GM12873 (cell line): ENCODE data around the gene PLA2G1B.
A peak's percentile ranks its signal among the peaks of the same experiment; 100 is the strongest.

ENCODE experiments used
- TF ChIP-seq, protein P1 (sequence below): IDR thresholded peaks from 2 replicates; pipeline ENCODE4 v1.5.1; 2012; ENCODE audit warnings: low read depth, mild to moderate bottlenecking, moderate library complexity, low read length, control low read depth; ENCODE audit not compliant: insufficient read depth; ENCODE audit errors: missing control alignments

The PLA2G1B gene

DNA sequence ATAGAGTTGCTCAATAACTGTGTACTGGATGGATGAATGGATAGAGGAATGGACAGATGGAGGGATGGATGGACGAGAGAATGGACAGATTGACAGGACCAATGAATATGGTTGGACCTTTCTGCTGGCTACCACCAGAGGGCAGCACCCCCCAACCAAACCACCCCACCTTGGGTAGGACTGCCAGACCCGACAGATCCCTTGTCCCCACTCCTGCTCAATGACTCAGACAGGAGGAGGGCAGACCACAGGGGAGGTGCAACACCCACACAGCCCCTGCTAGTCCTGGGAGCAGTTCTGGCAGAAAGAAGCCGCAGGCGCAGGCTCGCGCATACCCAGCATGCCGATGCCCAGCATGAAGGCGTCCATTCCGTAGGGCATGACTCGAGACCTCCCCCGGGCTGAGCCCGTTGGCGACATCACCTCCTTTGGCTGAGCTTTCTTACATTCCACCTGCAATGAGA is 29.0 kb upstream of the PLA2G1B start:
- TF ChIP-seq, protein P1, sequence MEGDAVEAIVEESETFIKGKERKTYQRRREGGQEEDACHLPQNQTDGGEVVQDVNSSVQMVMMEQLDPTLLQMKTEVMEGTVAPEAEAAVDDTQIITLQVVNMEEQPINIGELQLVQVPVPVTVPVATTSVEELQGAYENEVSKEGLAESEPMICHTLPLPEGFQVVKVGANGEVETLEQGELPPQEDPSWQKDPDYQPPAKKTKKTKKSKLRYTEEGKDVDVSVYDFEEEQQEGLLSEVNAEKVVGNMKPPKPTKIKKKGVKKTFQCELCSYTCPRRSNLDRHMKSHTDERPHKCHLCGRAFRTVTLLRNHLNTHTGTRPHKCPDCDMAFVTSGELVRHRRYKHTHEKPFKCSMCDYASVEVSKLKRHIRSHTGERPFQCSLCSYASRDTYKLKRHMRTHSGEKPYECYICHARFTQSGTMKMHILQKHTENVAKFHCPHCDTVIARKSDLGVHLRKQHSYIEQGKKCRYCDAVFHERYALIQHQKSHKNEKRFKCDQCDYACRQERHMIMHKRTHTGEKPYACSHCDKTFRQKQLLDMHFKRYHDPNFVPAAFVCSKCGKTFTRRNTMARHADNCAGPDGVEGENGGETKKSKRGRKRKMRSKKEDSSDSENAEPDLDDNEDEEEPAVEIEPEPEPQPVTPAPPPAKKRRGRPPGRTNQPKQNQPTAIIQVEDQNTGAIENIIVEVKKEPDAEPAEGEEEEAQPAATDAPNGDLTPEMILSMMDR = peak; percentile 95

DNA sequence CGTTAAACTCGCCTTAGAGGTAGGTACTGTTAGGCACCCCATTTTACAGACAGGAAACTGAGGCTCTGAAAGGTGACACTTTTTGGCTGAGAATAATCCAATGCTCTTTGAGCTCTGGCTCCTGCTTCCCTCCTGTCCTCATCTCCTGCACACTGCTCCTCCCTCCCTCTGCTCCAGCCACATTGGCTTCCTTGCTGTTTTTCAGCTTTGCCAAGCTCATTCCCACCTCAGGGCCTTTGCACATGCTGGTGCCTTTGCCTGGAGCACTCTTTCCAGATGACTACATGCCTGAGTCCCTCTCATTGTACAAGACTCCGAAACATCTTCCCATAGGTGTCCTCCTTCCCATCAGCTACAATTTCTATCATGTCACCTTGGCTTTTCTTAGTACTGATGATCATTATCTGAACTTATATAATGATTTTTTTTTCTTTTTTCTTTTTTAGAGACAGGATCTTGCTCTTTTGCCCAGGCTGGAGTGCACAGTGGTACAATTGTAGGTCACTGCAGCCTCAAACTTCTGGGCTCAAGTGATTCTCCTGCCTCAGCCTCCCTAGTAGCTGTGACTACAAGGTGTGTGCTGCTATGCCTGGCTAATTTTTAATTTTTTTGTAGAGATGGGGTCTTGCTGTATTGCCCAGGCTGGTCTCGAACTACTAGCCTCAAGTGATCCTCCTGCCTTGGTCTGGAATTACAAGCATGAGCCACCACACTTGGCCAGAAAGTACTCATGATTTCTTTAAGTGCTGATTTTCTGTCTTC is 26.2 kb upstream of the PLA2G1B start:
- TF ChIP-seq, protein P1 = no peak

DNA sequence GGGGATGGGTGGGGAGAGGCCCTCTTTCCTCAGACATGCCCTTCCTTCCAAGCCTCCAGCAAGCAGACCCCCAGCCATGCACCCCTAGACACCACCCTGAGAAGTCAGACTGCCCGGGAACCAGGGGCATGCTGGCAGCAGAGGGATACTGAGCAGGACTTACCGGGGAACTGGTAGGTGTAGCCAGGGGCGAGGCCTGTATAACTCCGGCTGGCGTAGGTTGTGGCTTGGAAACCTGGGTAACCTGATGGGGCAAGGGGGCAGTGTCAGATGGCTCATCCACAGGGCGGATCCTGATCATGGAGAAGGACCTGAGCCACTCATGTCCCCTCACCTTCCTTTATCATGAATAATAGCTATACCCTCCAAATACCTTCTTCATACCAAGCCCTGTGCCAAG is 25.6 kb upstream of the PLA2G1B start:
- TF ChIP-seq, protein P1 = no peak

DNA sequence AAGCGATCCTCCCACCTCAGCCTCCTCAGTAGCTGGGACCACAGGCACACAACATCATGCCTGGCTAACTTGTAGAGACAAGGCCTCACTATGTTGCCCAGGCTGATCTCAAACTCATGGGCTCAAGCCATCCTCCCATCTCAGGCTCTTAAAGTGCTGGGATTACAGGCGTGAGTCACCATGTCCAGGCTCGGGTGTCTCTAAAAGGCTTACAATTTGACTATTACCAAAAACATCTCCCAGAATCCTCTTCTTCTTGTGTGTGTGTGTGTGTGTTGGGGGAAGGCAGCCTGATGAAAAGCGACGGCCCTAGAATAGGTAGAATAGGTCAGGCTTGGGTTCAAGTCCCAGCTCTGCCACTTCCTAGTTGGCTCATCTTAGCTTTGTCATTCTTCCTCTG is 24.5 kb upstream of the PLA2G1B start:
- TF ChIP-seq, protein P1 = no peak

DNA sequence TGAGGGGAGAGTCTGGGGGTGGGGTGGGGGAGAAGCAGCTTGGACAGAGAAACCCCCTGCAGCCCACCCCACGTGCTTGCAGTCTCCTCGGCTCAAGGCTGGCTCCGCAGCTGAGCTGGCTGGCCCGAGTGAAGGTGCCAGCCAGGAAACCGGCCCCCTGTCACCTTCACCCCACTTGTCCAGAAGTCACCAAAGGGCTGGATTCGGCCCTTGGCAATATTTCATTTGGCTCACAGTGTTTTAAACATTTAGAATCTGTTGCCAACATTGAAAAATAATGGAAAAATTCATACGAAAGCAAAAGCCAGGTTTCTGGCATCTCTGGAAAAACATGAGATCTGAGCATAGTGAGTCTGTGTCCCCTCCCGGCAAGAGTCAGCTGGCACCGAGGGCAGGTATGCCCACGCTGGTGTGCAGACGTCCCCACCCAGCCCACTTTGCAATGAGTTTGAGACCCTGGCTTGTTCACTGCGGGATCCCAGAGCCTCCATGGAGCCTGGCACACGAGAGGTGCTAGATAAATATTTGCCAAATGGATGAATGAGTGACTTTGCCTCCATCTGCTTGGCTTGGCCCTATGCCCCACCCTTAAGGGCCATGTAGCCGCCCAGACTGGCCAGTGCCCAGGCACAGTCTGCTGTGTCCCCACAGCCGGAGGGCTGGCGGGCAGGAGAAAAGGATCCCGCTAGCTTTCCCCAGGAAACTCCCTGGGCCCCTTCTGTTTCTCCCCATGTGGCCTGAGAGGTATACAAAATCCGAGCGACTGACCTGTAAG is 23.2 kb upstream of the PLA2G1B start:
- TF ChIP-seq, protein P1 = no peak

DNA sequence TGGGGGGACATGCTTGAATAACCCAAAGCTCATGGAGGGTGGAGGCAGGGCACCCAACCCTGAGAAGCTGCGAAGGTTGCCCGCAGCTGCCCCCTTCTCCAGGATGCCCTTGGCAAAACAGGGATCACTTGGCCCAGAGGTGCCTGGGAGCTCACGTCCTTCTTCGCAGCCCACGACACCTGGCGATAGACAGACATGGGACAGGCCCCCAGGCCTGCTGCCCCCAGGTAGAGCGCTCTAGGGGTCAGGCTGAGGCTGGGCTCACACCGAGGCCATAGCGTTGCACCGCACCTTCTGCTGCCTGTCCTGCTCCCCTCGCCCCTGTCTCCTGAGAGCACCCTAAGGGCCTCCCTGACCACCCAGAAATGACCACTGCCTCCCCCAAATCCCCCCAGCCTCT is 20.2 kb upstream of the PLA2G1B start:
- TF ChIP-seq, protein P1 = no peak

DNA sequence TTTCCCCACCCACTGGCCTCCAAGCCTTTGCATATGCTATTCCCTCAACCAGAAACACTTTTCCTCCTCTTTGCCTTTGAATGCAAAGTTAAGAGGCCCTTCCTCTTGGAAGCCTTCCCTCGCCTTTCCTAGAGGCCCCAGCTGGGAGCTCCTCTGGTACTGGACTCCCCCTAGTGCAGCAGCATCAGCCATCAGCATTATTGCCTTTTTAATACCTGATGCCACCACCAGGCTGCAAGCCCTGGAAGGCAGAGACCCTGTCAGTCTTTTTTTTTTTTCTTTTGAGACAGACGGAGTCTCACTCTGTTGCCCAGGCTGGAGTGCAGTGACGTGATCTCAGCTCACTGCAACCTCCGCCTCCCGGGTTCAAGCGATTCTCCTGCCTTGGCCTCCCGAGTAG is 19.1 kb upstream of the PLA2G1B start:
- TF ChIP-seq, protein P1 = peak; percentile 19
